GM12875 (cell line): ENCODE results near the gene RHOF.
"Not testable (repeated sequence)": the region's sequence is repeated elsewhere in the genome, so short reads cannot be mapped to it uniquely, and the experiment has no call there.

Experiments used
- H3K4me3 ChIP-seq: one replicate; pipeline ENCODE4 v1.5.1; 2011; ENCODE audit warnings: low read depth, low read length, control low read depth
- CTCF ChIP-seq: IDR thresholded peaks from 2 replicates; pipeline ENCODE4 v1.5.1; 2011; ENCODE audit warnings: low read depth, mild to moderate bottlenecking, control low read depth, inconsistent platforms, low read length, moderate library complexity, borderline replicate concordance; ENCODE audit not compliant: insufficient read depth

Gene RHOF

GRCh38 chr12:121748571-121749265 is 44.8 kb downstream of the RHOF start:
- H3K4me3 ChIP-seq, result no peak overlapping the region
- TF ChIP-seq CTCF, result no peak

GRCh38 chr12:121748218-121748570 is 45.3 kb downstream of the RHOF start:
- H3K4me3 ChIP-seq, result no peak overlapping the region
- TF ChIP-seq CTCF, result no peak

DNA sequence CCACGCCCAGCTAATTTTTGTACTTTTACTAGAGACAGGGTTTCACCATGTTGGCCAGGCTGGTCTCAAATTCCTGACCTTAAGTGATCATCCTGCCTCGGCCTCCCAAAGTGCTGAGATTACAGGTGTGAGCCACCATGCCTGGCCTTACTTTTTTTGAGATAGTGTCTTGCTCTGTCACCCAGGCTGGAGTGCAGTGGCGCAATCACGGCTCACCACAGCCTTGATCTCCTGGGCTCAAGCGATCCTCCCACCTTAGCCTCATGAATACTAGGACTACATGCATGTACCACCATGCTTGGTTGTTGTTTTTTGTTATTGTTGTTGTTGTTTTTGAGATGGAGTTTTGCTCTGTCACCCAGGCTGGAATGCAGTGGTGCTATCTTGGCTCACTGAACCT is 47.9 kb downstream of the RHOF start:
- H3K4me3 ChIP-seq, result not testable (repeated sequence)

DNA sequence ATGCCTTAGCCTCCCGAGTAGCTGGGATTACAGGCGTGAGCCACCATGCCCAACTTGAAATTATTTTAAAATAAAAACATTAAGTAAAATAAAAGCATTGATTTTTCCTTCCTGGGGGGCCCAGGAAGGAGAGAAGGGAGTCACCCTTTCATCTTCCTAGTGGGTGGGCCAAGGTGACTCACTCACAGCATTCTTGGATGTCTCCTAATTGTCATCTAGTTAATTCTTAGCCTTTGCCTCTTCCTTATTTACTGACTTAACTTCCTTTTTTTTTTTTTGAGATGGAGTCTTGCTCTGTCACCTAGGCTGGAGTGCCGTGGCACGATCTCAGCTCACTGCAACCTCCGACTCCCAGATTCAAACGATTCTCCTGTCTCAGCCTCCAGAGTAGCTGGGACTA is 51.7 kb downstream of the RHOF start:
- TF ChIP-seq CTCF, result no peak
- no peak overlapping the region for H3K4me3 ChIP-seq

DNA sequence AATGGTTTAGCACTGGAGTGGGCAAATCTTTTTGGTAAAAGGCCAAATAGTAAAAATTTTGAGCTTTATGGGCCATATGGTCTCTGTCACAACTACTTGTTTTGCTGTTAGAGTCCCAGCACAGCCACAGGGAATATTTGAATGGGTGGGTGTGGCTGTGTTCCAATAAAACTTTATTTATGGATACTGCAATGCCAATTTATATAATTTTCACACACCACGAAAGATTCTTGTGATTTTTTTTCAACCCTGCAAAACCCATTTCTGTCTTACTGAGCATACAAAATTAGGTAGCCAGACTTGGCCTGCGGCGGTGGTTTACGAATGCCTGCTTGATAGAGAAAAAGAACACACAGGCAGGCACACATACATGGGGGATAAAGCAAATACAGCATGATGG is 52.6 kb downstream of the RHOF start:
- H3K4me3 ChIP-seq, result no peak overlapping the region
- no peak for TF ChIP-seq CTCF

DNA sequence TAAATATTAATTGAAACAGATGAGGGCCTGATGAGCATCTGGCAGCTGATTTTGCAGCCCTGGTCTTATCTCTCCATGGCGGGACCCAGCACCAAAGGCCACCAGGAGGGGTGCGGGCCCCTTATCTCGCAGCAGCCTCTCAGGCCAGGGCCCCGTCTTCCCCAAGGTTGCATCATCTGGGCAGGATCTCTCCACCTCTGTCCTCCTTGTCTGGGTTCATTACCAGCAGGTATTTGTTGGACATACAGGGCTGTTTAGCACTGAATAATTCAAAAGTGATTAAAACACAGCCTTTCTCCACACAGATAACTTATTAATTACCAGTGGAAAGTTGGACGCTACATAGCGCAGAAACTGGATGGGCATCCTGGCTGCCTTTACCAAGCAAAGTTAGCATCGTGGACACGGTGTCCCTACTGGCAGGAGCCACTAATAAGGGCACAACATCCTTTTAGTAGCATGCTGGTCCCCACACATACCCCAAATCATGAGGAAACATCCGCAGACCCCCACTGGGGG is 55.1 kb downstream of the RHOF start:
- H3K4me3 ChIP-seq, result no peak overlapping the region
- TF ChIP-seq CTCF, result no peak

GRCh38 chr12:121733849-121734248 is 59.6 kb downstream of the RHOF start:
- TF ChIP-seq CTCF, result no peak
- no peak overlapping the region for H3K4me3 ChIP-seq

- TF ChIP-seq CTCF, result no peak
- H3K4me3 ChIP-seq, result no peak overlapping the region
Observed at GRCh38 chr12:121731473-121731872, 62.0 kb downstream of the RHOF start.
